K562 (cell line): ENCODE measurements around the gene CXCL1. TPM values are rescaled to one million over a fixed set of nuclear protein-coding genes. Genes with fewer than 3 reads are reported as not detected.

Experiments
- ATAC-seq: fragments of 200-7000 bp; cut with Tn5 transposase; 3 replicates; pipeline ENCODE4 v1.9.1; 2020; ENCODE audit warnings: moderate library complexity
- BruUV-seq: library from RNA; stranded (reverse); fragments of 400-500 nt; replicated peaks from 2 replicates; lab custom pipeline; 2021; lab: Mats Ljungman, UMichigan
- CTCF ChIA-PET: fragments of 300-600 bp; formaldehyde crosslinking; extraction: SDS; loops from one replicate; lab custom pipeline; 2021; ENCODE audit warnings: low intra/inter-chr PET ratio; lab: Yijun Ruan, JAX
- POLR2A ChIA-PET: fragments of 300-600, 350-650 bp; sonication (Branson Sonifier 250); formaldehyde crosslinking; extraction: SDS; loops from one replicate; lab custom pipeline; 2021; ENCODE audit warnings: antibody characterized with exemption, inconsistent platforms; lab: Yijun Ruan, JAX
- DNase-seq, 4 experiments: peaks; one replicate each; pipeline versions ENCODE4 v3.0.0 to v3.0.0-alpha.2; 2011 to 2018; ENCODE audit warnings: low spot score in 3 of 4, mixed read lengths in 3 of 4; ENCODE audit errors: extremely low read depth in 1 of 4
- FAIRE-seq: peaks from 2 replicates; lab custom pipeline; 2011; peaks lifted over from hg19 to GRCh38; lab: Jason Lieb, UNC
- H2AFZ ChIP-seq: 2 replicates; pipeline ENCODE4 v1.6.0; 2011; ENCODE audit warnings: low read depth, low read length, control low read depth, inconsistent platforms
- H3K27ac ChIP-seq: fragments of 200-600 bp; 3 replicates; pipeline ENCODE4 v1.8.0; 2011; ENCODE audit warnings: low read depth, mild to moderate bottlenecking, control low read depth, inconsistent platforms, low read length, moderate library complexity, mixed read lengths; ENCODE audit errors: extremely low read depth
- H3K27me3 ChIP-seq, 2 experiments: fragments of 300-600 bp in 1 of 2; 2 replicates in 1 of 2; 3 replicates in 1 of 2; pipeline versions ENCODE4 v1.6.0 to v1.8.0; 2011; ENCODE audit warnings: inconsistent platforms in 2 of 2, low read length in 2 of 2, mild to moderate bottlenecking in 1 of 2, mixed read lengths in 1 of 2, moderate library complexity in 1 of 2; ENCODE audit not compliant: control insufficient read depth in 2 of 2, insufficient read depth in 2 of 2
- H3K36me3 ChIP-seq: fragments of 300-600 bp; 3 replicates; pipeline ENCODE4 v1.8.0; 2011; ENCODE audit warnings: mild to moderate bottlenecking, low read length, inconsistent platforms; ENCODE audit not compliant: control insufficient read depth, insufficient read depth
- H3K4me1 ChIP-seq, 2 experiments: fragments of 200-600 bp in 1 of 2; replicated peaks in 1 of 2; 2 replicates in 1 of 2; 3 replicates in 1 of 2; pipeline versions ENCODE4 v1.5.1 to v1.8.0; 2011; ENCODE audit warnings: inconsistent platforms in 2 of 2, low read length in 2 of 2, mild to moderate bottlenecking in 1 of 2, mixed read lengths in 1 of 2, moderate library complexity in 1 of 2; ENCODE audit not compliant: control insufficient read depth in 2 of 2, insufficient read depth in 2 of 2
- H3K4me2 ChIP-seq: 2 replicates; pipeline ENCODE4 v1.6.1; 2011; ENCODE audit warnings: low read length, control low read depth, inconsistent platforms, mixed read lengths; ENCODE audit not compliant: insufficient read depth
- H3K4me3 ChIP-seq: fragments of 200-600 bp; sonication (generic), shearing (Covaris generic); 2 replicates; pipeline ENCODE4 v1.5.1; 2016; ENCODE audit warnings: control low read depth, inconsistent platforms
- H3K79me2 ChIP-seq: fragments of 200-600 bp; 3 replicates; pipeline ENCODE4 v1.8.0; 2011; ENCODE audit warnings: low read length, inconsistent platforms; ENCODE audit not compliant: control insufficient read depth, insufficient read depth
- H3K9ac ChIP-seq, 2 experiments: 2 replicates each; pipeline versions ENCODE4 v1.6.0 to v1.6.1; 2011; ENCODE audit warnings: low read depth in 2 of 2, low read length in 2 of 2, control low read depth in 1 of 2, inconsistent platforms in 1 of 2, mild to moderate bottlenecking in 1 of 2, mixed read lengths in 1 of 2; ENCODE audit not compliant: insufficient read depth in 1 of 2
- H3K9me1 ChIP-seq: one replicate; pipeline ENCODE4 v1.6.0; 2011; ENCODE audit warnings: inconsistent platforms, mild to moderate bottlenecking, low read length, moderate library complexity; ENCODE audit not compliant: control insufficient read depth, insufficient read depth
- H3K9me3 ChIP-seq: replicated peaks from 2 replicates; pipeline ENCODE4 v1.5.1; 2011; ENCODE audit warnings: low read depth, low read length, inconsistent platforms; ENCODE audit not compliant: control insufficient read depth, insufficient read depth
- H4K20me1 ChIP-seq: replicated peaks from 2 replicates; pipeline ENCODE4 v1.6.1; 2011; ENCODE audit warnings: low read length, inconsistent platforms, mixed read lengths; ENCODE audit not compliant: control insufficient read depth, insufficient read depth
- CBX5 ChIP-seq: IDR thresholded peaks from 2 replicates; pipeline ENCODE4 v1.6.1; 2014; ENCODE audit warnings: low read depth, borderline replicate concordance
- CREB3 ChIP-seq: fragments of 450-650 bp; conservative IDR thresholded peaks from 2 replicates; pipeline ENCODE4 v1.6.1; 2016; ENCODE audit warnings: missing genetic modification characterization, low read depth, mild to moderate bottlenecking, missing compliant biosample characterization, moderate library complexity
- E2F3 ChIP-seq: fragments of 250-450 bp; sonication (Bioruptor Pico); IDR thresholded peaks from 2 replicates; pipeline ENCODE4 v1.4.0; 2020; ENCODE audit warnings: mild to moderate bottlenecking
- ETS1 ChIP-seq: conservative IDR thresholded peaks from 2 replicates; pipeline ENCODE4 v1.6.1; 2011; ENCODE audit warnings: low read depth, mild to moderate bottlenecking, low read length; ENCODE audit not compliant: control insufficient read depth
- MEF2A ChIP-seq: IDR thresholded peaks from 2 replicates; pipeline ENCODE4 v1.6.1; 2011; ENCODE audit warnings: low read depth, mild to moderate bottlenecking, low read length, moderate library complexity; ENCODE audit not compliant: control insufficient read depth
- MNT ChIP-seq, 2 experiments: fragments of 450-650 bp; conservative IDR thresholded peaks; 2 replicates each; pipeline ENCODE4 v1.6.1; 2017; ENCODE audit warnings: mild to moderate bottlenecking in 2 of 2, moderate library complexity in 2 of 2
- NCOA2 ChIP-seq, 2 experiments: fragments of 450-650 bp; IDR thresholded peaks; 2 replicates each; pipeline ENCODE4 v1.6.1; 2018; ENCODE audit warnings: mild to moderate bottlenecking in 2 of 2, moderate library complexity in 1 of 2; ENCODE audit not compliant: partially characterized antibody in 2 of 2
- NFYB ChIP-seq: IDR thresholded peaks from 2 replicates; pipeline ENCODE4 v1.6.1; 2011; ENCODE audit warnings: mild to moderate bottlenecking, moderate library complexity; ENCODE audit not compliant: insufficient read length; ENCODE audit errors: extremely low read depth
- NUFIP1 ChIP-seq: fragments of 450-650 bp; IDR thresholded peaks from 2 replicates; pipeline ENCODE4 v1.6.1; 2018; ENCODE audit not compliant: partially characterized antibody
- SUPT5H ChIP-seq: fragments of 450-650 bp; IDR thresholded peaks from 2 replicates; pipeline ENCODE4 v1.6.1; 2016
- ZNF324 ChIP-seq: fragments of 250-450 bp; sonication (Bioruptor Pico); IDR thresholded peaks from 2 replicates; pipeline ENCODE4 v1.4.0; 2020; ENCODE audit warnings: mild to moderate bottlenecking
- ZNF584 ChIP-seq: fragments of 200-800 bp; sonication (Bioruptor generic); IDR thresholded peaks from 2 replicates; pipeline ENCODE4 v1.6.1; 2016; ENCODE audit warnings: low read depth, mild to moderate bottlenecking, missing genetic modification characterization, missing compliant biosample characterization
- WGBS: fragments of 100-300 bp; shearing (Covaris generic); methylation state at CpG from one replicate; pipeline ENCODE4 v1.1.6; 2016; ENCODE audit warnings: low coverage, mixed read lengths; ENCODE audit not compliant: insufficient coverage; ENCODE audit errors: missing lambda C conversion rate; 5-methylcytosine and 5-hydroxymethylcytosine counted together
- in situ Hi-C: fragments of 300-500 bp; cut with MboI; formaldehyde crosslinking; loops from 4 replicates; pipeline ENCODE4 v1.15.0; 2018; ENCODE audit warnings: inconsistent platforms, mixed read lengths
- intact Hi-C: fragments of 100-400 bp; cut with micrococcal nuclease; formaldehyde crosslinking; loops from 2 replicates; pipeline ENCODE4 v1.14.2; 2022
- polyA plus RNA-seq, 8 experiments: library from polyadenylated mRNA; depleted of rRNA in 4 of 8; stranded (reverse) in 5 of 8; unstranded in 3 of 8; fragments of >200 nt; fragmentation: Nextera tagmentation in 2 of 8; fragmentation: Illumina TruSeq in 1 of 8; extraction: Ambion mirVana in 2 of 8; extraction: Trizol in 1 of 8; gene quantifications; 2 replicates each; pipeline versions ENCODE4 v1.2.1 to v1.2.3, GENCODE V29; 2011 to 2014; ENCODE audit warnings: inconsistent platforms in 1 of 8, missing spikeins in 1 of 8
- total RNA-seq, 7 experiments: library from RNA; depleted of rRNA in 6 of 7; stranded (reverse); fragments of >200 nt in 6 of 7; fragmentation: Illumina TruSeq in 2 of 7; extraction: Trizol in 2 of 7; gene quantifications; 2 replicates each; pipeline versions ENCODE4 v1.2.1 to v1.2.3, GENCODE V29; 2011 to 2021; ENCODE audit warnings: low replicate concordance in 1 of 7
- TF ChIP-seq, protein P1 (sequence below), 2 experiments: fragments of 150-350 bp in 1 of 2; IDR thresholded peaks; 2 replicates each; pipeline ENCODE4 v1.6.1; 2012 to 2016; ENCODE audit warnings: low read depth in 2 of 2, low read length in 2 of 2, mild to moderate bottlenecking in 1 of 2, moderate library complexity in 1 of 2

Gene CXCL1
- total and polyA plus RNA-seq, 9 of the 15 experiments (the other 6 are each of a cell fraction or from before 2014, with no cell fraction given), result 0.07 to 2.2 (median 0.32) TPM; not detected in 3

GRCh38 chr4:73855406-73855805 lies 13.8 kb upstream of the CXCL1 start:
- H3K36me3 ChIP-seq, result no peaks in the 10 kb centered on the region
- no peaks in the 10 kb centered on the region for H3K9me3 ChIP-seq
- H3K4me2 ChIP-seq, result no peak overlapping the region
- BruUV-seq, result no TSS peak
- TF ChIP-seq CREB3 (tag) (no peak), ZNF584 (CRISPR knock-in tag) (no peak), MNT (conservative IDR thresholded peaks at IDR 0.05) (no peak), CBX5 (no peak), NFYB (no peak), ZNF324 (no peak), E2F3 (CRISPR knock-in tag) (no peak), NUFIP1 (no peak), SUPT5H (no peak), NCOA2 (IDR thresholded peaks at IDR 0.05; ENCODE audit: partially characterized antibody in 2 of 2) (no peak), ETS1 (no peak), MEF2A (no peak)
- TF ChIP-seq, protein P1, sequence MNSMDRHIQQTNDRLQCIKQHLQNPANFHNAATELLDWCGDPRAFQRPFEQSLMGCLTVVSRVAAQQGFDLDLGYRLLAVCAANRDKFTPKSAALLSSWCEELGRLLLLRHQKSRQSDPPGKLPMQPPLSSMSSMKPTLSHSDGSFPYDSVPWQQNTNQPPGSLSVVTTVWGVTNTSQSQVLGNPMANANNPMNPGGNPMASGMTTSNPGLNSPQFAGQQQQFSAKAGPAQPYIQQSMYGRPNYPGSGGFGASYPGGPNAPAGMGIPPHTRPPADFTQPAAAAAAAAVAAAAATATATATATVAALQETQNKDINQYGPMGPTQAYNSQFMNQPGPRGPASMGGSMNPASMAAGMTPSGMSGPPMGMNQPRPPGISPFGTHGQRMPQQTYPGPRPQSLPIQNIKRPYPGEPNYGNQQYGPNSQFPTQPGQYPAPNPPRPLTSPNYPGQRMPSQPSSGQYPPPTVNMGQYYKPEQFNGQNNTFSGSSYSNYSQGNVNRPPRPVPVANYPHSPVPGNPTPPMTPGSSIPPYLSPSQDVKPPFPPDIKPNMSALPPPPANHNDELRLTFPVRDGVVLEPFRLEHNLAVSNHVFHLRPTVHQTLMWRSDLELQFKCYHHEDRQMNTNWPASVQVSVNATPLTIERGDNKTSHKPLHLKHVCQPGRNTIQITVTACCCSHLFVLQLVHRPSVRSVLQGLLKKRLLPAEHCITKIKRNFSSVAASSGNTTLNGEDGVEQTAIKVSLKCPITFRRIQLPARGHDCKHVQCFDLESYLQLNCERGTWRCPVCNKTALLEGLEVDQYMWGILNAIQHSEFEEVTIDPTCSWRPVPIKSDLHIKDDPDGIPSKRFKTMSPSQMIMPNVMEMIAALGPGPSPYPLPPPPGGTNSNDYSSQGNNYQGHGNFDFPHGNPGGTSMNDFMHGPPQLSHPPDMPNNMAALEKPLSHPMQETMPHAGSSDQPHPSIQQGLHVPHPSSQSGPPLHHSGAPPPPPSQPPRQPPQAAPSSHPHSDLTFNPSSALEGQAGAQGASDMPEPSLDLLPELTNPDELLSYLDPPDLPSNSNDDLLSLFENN (IDR thresholded peaks at IDR 0.05; ENCODE audit: low read depth in 2 of 2, low read length in 2 of 2), result no peak
- in situ Hi-C loops (no loop called here), intact Hi-C loops (no loop called here)
- no peak overlapping the region for H3K4me3 ChIP-seq
- no peak overlapping the region for H3K27ac ChIP-seq
- H3K27me3 ChIP-seq, result no peaks in the 10 kb centered on the region
- H3K9ac ChIP-seq, result no peak overlapping the region
- FAIRE-seq, result no peak
- ChIA-PET POLR2A (interaction anchor here (1.1 kb wide), 1 partner anchor 19 kb away, joined by 3 read pairs; no protein-coding TSS in a partner anchor), CTCF (no interaction called here)
- no peaks in the 10 kb centered on the region for H4K20me1 ChIP-seq
- no peak for ATAC-seq
- H2AFZ ChIP-seq, result no peak overlapping the region
- H3K4me1 ChIP-seq, result peaks cover 0 to 5% of the 10 kb centered on the region in 2 experiments; a peak in 1 of 5 replicates
- no peak for DNase-seq
- no peaks in the 10 kb centered on the region for H3K9me1 ChIP-seq
- no peaks in the 10 kb centered on the region for H3K79me2 ChIP-seq
- 51% methylated on average over 4 of the region's 4 CpGs for WGBS
